Cardiac muscle cell (in vitro differentiated cells and primary cell): ENCODE measurements around the gene HLA-DPB1. TPM values are rescaled to one million over a fixed set of nuclear protein-coding genes. Genes with fewer than 3 reads are reported as not detected.

ENCODE experiments used
- DNase-seq, 2 donors: peaks; one replicate each; pipeline versions ENCODE4 v3.0.0 to v3.0.0-alpha.2; 2010 to 2017; ENCODE audit warnings: low read depth in 1 of 2, low spot score in 1 of 2
- H3K27ac ChIP-seq: fragments of 200-600 bp; sonication (generic); 2 replicates; pipeline ENCODE4 v1.5.1; 2016
- H3K27me3 ChIP-seq: fragments of 200-600 bp; sonication (generic); 2 replicates; pipeline ENCODE4 v1.6.0; 2016; ENCODE audit warnings: control low read depth
- H3K36me3 ChIP-seq: fragments of 200-600 bp; sonication (generic); 2 replicates; pipeline ENCODE4 v1.5.1; 2016; ENCODE audit warnings: control low read depth
- H3K4me1 ChIP-seq: fragments of 200-600 bp; sonication (generic); 2 replicates; pipeline ENCODE4 v1.8.1; 2017; ENCODE audit warnings: low read depth, mild to moderate bottlenecking, mixed run types
- H3K4me3 ChIP-seq: fragments of 200-600 bp; sonication (generic); 2 replicates; pipeline ENCODE4 v1.5.1; 2016; ENCODE audit warnings: mild to moderate bottlenecking
- H3K9me3 ChIP-seq: fragments of 200-600 bp; sonication (generic); 2 replicates; pipeline ENCODE4 v1.5.1; 2017; ENCODE audit warnings: low read depth, mild to moderate bottlenecking, control low read depth
- polyA plus RNA-seq: library from polyadenylated mRNA; unstranded; fragments of >200 nt; fragmentation: Nextera tagmentation; extraction: Ambion mirVana; gene quantifications from 2 replicates; pipeline ENCODE4 v1.2.1, GENCODE V29; 2016
- total RNA-seq: library from RNA; depleted of rRNA; stranded (reverse); fragments of >200 nt; gene quantifications from 2 replicates; pipeline ENCODE4 v1.2.3, GENCODE V29; 2016
- TF ChIP-seq, protein P1 (sequence below): IDR thresholded peaks from 2 replicates; pipeline ENCODE4 v1.5.1; 2012; ENCODE audit warnings: low read depth, mild to moderate bottlenecking, low read length

Gene HLA-DPB1
- total and polyA plus RNA-seq, 2 experiments from 2014 or later: 8.6 to 26.1 TPM

DNA sequence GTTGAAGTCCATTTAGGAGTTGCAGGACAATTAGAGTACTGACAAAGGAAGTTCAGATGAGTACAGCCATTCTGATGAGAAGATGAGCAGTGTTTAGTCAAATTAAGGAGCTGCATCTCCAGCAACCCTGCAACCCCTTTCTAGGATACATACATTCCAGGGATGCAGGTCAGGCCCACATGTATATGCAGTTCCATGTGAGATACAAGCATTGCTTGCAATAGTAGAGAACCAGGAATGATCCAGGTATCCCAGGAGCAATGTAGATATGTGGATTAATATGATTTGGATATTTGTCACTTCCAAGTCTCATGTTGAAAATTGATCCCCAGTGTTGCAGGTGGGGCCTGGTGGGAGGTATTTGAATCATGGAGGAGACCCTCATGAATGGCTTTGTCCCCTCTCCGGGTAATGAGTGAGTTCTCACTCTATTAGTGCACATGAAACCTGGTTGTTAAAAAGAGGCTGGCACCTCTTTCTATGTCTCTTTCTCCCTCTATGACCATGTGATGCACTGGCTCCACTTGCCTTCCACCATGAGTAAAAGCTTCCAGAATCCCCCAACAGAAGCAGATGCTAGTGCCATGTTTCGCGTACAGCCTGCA, 8.8 kb upstream of the HLA-DPB1 start:
- TF ChIP-seq, protein P1, sequence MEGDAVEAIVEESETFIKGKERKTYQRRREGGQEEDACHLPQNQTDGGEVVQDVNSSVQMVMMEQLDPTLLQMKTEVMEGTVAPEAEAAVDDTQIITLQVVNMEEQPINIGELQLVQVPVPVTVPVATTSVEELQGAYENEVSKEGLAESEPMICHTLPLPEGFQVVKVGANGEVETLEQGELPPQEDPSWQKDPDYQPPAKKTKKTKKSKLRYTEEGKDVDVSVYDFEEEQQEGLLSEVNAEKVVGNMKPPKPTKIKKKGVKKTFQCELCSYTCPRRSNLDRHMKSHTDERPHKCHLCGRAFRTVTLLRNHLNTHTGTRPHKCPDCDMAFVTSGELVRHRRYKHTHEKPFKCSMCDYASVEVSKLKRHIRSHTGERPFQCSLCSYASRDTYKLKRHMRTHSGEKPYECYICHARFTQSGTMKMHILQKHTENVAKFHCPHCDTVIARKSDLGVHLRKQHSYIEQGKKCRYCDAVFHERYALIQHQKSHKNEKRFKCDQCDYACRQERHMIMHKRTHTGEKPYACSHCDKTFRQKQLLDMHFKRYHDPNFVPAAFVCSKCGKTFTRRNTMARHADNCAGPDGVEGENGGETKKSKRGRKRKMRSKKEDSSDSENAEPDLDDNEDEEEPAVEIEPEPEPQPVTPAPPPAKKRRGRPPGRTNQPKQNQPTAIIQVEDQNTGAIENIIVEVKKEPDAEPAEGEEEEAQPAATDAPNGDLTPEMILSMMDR: no peak
- H3K9me3 ChIP-seq: no peaks in the 10 kb centered on the region
- H3K27me3 ChIP-seq: peaks cover 8% of the 10 kb centered on the region
- no peak for DNase-seq
- no peak overlapping the region for H3K27ac ChIP-seq
- peaks cover 6% of the 10 kb centered on the region for H3K4me1 ChIP-seq
- H3K36me3 ChIP-seq: no peaks in the 10 kb centered on the region
- H3K4me3 ChIP-seq: no peak overlapping the region

DNA sequence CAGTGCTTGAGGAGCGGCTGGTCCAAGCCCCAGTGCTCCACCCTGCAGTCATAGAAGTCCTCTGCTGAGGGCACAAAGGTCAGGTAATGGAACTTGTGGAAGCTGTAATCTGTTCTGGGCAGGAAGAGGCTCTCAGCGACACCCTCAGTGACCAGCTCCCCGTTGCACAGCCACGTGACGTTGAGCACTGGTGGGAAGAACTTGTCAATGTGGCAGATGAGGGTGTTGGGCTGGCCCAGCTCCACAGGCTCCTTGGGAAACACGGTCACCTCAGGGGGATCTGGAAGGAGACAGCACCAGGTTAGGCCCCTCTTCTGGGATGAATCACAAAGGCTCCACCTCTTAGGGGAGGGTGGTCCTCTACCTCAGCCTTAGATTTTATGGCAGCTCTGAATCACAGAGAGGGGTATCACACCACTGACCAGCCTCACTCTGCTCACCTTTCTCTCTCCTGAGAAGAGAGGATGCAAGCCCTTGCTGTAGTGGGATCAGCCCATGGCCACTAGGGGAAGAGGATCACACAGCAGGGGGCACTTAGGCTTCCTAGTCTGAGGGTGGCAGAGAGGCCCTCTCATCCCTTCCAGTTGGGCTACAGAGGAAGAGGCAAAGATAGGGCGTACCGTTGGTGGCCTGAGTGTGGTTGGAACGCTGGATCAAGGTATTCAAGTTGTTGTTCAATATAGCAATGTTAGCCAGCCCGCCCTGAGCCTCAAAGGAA, 6.6 kb upstream of the HLA-DPB1 start:
- DNase-seq: no peak
- H3K27ac ChIP-seq: no peak overlapping the region
- H3K36me3 ChIP-seq: no peaks in the 10 kb centered on the region
- no peak overlapping the region for H3K4me3 ChIP-seq
- peaks cover 6% of the 10 kb centered on the region for H3K4me1 ChIP-seq
- H3K27me3 ChIP-seq: peaks cover 8% of the 10 kb centered on the region
- TF ChIP-seq, protein P1: no peak
- H3K9me3 ChIP-seq: no peaks in the 10 kb centered on the region

DNA sequence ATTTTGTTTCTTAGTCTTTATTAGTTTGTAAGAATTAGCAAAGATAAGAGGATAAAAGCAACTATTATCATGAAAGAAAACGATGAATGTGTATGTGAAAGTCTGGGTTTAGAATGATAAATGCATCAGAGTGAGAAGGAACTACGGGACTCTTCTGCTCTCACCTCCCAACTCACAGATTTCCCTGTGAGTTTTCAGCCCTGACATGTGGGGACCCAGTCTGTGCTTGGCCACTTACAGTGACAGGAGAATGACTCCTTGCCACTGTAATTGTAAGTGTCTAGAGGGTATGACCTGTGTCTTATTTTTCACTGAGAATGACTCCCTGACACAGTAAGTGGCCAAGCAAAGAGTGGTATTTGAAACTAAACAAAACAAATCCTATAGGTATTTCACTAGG, 4.9 kb upstream of the HLA-DPB1 start:
- TF ChIP-seq, protein P1: no peak
- Histone ChIP-seq H3K27ac (no peak overlapping the region), H3K27me3 (no peaks in the 10 kb centered on the region), H3K4me3 (no peak overlapping the region), H3K9me3 (no peaks in the 10 kb centered on the region), H3K36me3 (no peaks in the 10 kb centered on the region), H3K4me1 (peaks cover 6% of the 10 kb centered on the region)
- DNase-seq: peak in 1 of 2 donors; percentile 13

DNA sequence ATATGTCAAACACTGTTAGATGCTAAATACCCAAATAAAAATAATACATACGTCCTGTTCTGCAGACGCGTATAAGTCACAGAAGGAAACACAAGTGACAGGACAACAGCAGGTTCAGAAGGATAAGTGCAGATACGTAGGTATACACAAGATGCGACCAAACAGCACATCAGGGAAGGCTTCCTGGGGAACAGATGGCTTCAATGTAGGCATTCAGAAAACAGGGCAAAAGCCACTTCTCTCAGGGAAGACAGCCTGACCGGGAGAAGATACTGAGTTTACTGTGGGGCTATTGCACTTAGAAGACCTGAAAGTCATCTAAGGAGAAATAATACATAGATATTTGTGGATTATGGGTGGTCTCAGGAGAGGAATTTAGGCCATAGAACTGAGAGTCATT, 4.2 kb upstream of the HLA-DPB1 start:
- H3K27me3 ChIP-seq: no peaks in the 10 kb centered on the region
- peaks cover 6% of the 10 kb centered on the region for H3K4me1 ChIP-seq
- TF ChIP-seq, protein P1: no peak
- H3K9me3 ChIP-seq: no peaks in the 10 kb centered on the region
- H3K36me3 ChIP-seq: no peaks in the 10 kb centered on the region
- DNase-seq: no peak
- H3K4me3 ChIP-seq: no peak overlapping the region
- no peak overlapping the region for H3K27ac ChIP-seq

DNA sequence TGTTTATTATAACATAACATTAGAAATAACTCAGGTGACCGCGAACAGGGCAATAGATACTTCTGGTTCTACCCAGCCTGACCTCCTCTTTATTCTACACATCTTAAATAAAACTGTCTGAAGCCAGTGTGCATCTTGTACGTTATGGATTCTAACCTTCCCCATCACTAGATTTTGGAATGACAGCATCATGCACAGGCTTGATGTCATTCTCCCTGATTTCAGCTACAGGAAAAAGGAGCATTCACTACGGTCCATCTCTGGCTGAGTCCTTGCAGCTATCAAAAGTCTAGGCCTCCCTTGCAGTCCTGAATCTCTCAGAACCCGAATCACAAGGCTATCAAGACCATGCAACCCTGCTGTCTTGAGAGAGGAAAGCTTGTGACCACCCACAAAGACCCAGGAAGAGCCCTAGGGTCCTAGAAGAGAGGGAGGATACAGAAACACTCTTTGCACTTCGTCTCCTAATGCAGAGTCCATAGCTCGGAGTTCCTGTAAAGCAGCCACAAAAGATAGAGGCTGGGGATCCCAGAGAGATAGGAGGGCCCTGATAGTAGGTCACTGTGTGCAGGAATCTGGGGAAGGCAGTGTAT, 3.2 kb upstream of the HLA-DPB1 start:
- no peaks in the 10 kb centered on the region for H3K9me3 ChIP-seq
- DNase-seq: no peak
- H3K36me3 ChIP-seq: no peaks in the 10 kb centered on the region
- TF ChIP-seq, protein P1: no peak
- H3K4me1 ChIP-seq: peaks cover 6% of the 10 kb centered on the region
- no peak overlapping the region for H3K27ac ChIP-seq
- H3K27me3 ChIP-seq: no peaks in the 10 kb centered on the region
- H3K4me3 ChIP-seq: no peak overlapping the region
